Uterine smooth muscle cell (primary cell): ENCODE data around the gene TJP1. TPM values are rescaled to one million over a fixed set of nuclear protein-coding genes. Genes with fewer than 3 reads are reported as not detected.

ENCODE experiments used
- total RNA-seq: library from RNA; depleted of rRNA; stranded (reverse); fragments of >200 nt; gene quantifications from 2 replicates; pipeline ENCODE4 v1.2.3, GENCODE V29; 2014

Gene TJP1
- 69.2 and 69.4 TPM in 2 replicates for total RNA-seq

GRCh38 chr15:29822100-29822683 lies at the start of gene TJP1:
TJP1 (minus strand) TSS chr15:29822468; CDS start chr15:29822028, 440 bp downstream.

